ENCODE data around the gene CACNA1A.
"Not testable (repeated sequence)": the region's sequence is repeated elsewhere in the genome, so short reads cannot be mapped to it uniquely, and the experiment has no call there.

CACNA1A gene

DNA sequence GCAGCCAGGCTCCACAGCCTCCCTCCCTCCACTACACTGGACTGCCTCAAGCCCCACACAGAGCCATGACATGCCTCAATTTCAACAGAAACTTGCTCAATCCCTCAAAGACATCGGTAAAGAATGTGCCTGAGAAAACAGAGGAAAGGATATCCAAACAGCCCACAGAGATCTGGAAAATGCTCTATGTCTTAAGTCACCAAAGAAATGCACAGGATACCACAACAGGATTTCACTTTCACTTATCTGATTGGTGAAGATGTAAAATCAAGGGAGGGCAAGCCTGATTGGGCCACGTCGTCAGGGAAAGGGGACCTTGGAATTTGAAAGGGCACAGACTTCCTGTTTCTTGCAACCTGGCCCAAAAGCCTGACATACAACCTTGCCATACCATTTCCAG is 14.2 kb downstream of the CACNA1A start:
- DNase-seq, result no peak

DNA sequence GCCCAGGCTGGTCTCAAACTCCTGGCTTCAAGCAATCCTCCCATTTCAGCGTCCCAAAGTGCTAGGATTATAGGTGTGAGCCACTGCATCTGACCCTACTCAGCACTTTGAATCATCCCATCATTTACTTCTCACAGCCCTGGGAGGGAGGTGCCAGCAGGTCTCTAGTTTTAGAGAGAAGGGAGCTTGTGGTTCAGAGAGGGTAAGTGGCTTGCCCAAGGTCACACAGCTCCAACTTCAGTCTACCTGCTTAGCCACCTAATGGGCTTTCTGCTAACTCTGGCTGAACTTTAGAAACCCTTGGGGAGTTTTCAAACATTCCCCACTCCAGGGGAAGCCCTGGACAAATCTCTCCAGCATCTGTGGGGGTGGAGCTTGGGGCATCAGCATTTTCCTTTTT is 18.3 kb downstream of the CACNA1A start:
- no peak for DNase-seq

DNA sequence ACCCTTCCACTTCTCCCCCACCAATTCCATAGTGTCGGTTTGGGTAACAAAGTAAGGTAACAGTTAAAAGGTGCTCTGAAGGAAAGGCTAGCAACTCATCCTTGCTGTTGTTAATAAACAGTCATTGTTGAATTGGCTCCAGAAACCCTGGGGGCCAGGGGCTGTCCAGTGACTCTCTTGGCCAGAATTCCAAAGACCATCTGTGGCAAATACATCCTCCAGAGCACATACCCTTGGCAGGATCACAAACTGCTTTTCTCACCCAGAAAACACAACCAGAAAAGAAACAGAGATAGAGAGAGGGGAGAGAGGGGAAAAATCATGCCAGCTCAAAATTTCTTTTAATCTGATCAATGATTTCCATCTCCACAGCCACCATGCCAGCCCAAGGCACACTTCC is 22.1 kb downstream of the CACNA1A start:
- no peak for DNase-seq

DNA sequence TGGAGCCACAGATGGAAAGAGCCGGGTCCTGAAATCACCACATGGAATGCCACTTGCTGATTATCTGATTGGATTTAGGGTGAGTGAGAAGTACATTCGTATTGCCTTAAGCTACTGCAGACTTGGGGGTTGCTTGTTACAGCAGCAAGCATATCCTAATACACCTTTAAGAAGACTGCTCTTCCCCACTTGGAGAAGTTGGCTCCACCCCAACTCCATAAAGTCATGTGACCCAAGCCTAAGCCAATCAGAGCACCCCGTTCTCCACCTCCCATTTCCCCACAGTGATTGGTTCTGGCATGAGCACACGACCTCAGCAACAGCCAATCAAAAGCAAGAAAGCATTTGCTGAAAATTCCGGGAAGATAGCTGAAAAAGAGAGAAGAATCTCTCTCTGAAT is 23.1 kb downstream of the CACNA1A start:
- DNase-seq, result no peak

DNA sequence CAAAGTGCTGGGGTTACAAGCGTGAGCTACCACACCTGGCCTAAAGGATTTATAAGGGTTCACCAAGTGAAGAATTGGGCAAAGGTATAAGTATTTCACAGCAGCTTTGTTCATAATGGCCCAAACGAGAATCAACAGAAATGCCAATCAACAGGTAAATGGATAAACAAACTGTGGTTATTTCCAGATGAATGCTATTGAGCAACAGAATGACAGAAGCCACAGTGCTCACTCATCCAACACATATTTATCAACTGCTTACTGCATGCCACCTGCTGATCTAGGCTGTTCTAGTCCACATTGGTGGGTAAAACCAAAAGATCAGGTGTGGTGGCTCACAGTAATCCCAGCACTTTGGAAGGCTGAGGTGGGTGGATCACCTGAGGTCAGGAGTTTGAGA is 27.7 kb downstream of the CACNA1A start:
- DNase-seq, result no peak

DNA sequence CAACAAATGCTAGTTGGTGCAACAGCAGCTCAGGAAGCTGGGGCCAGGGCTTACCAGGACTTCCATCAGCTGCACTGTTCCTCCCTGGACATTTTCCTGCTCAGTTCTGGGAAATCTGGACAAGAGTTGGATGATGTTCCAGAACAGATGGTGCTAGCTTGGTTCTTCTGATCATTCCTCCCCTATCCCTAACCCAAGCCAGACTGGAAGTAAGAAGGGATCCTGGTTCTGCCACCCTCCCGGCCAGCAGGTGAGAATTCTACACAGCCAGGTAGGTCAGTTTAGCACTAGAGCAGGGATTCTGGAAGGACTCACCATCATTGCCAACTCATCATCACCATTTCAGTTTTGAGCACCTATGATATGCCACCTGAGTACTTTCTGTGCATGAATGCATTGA is 30.2 kb downstream of the CACNA1A start:
- DNase-seq, result no peak

DNA sequence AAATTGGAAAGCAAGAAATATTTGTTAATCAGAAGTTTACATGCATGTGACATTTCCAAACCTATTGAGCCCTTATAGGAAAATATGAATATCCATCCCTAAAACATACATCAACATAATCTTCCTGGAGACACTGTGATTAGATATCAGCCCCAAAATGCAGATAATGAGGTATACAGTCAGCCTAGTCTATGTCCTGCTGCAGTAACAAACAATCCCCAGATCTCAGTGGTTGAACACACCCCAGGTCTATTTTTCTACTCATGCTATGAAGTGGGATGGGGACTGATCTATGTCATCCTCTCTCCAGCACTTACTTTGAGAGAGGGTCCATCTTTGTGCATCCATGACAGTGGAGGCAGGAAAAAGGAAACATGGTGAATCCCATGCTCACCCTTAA is 31.2 kb downstream of the CACNA1A start:
- DNase-seq, result no peak

DNA sequence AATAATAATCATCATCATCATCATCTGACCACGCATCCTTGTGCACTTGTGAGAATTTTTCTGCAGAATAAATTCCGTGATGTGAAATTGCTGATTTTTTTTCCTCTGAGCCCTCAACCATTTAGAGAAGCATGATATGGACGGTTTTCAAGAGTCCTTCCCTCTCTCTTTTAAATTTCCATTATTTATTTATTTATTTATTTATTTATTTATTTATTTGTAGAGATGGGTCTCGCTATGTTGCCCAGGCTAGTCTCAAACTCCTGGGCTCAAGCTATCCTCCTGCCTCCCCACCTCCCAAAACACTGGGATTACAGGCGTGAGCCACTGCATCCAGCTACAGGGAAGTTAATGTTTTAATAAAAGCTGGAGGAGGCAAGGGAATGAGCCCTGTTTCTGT is 39.6 kb downstream of the CACNA1A start:
- DNase-seq, result no peak

DNA sequence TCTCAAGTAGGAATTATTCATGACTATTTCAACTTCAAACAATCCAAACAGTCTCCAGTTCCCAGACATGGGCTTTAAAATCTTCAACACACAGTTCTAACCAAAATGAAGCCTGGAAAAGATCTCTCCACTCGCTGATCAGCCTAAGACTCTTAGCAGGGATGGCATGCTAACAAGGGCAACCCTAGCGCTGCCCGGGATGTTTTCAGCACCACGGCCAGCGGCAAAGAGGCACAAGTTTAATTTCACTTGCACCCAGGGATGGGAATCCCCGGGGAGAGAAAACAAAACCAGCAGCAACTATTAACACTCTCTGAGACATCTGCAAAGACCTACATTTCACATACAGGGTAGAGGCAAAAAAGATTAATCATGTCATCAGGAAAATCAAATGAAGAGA is 43.0 kb downstream of the CACNA1A start:
- no peak for DNase-seq

DNA sequence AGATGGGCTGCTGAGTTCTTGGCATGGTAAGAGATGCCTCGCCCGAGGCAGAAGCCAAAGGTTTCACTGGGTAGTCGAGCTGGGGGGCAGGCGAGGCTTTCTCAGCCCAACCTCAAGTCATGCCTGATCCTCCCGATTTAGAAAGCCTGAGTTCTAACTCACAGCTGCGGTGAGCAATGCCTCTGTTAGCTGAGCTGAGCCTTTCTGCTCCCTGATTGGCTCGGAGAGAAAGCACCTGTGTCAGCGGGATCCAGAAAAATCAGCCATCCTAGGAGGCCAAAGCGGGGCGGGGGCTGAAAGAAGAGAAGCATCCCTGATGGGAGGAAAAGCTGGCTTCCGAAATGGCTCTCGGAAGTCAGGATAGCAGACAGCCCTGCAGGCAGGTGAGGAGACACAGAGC is 44.7 kb downstream of the CACNA1A start:
- DNase-seq, result no peak

DNA sequence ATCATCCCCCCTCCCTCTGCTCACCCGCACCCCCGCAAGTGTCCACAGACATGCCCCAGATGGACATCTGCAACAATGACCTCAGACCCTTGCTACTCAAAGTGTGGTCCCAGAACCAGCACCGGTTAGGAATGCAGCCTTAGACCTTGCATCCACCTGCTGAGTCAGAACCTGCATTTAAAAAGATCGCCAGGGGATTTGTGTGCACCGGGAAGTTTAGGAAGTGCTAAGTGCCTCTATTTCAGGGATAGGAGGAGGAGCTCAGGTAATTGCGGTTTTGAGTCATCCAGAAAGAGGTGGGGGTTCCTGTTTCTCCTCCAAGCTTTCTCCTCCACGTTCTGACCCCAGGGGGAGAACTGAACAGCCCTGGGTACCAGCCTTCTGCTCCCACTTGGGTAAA is 46.2 kb downstream of the CACNA1A start:
- no peak for DNase-seq

DNA sequence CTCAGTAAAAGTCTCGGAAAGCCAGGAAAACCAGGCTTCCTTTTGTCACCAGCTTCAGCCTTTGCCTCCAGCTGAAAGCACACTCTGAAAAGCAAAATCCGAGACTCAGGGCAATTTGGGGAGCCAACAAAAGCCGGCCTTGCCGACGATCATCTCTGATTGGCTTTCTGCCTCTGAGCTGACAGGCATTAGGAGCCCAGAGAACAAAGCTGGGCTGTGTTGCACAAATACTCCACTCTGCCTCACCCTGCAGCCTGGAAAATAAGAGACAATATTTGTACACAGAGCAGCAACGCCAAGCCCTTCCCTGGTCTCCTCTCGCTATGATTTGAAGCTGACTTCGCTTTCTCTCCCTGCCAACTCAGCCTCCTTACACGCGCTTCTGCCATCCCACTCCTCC is 46.9 kb downstream of the CACNA1A start:
- DNase-seq, result no peak

DNA sequence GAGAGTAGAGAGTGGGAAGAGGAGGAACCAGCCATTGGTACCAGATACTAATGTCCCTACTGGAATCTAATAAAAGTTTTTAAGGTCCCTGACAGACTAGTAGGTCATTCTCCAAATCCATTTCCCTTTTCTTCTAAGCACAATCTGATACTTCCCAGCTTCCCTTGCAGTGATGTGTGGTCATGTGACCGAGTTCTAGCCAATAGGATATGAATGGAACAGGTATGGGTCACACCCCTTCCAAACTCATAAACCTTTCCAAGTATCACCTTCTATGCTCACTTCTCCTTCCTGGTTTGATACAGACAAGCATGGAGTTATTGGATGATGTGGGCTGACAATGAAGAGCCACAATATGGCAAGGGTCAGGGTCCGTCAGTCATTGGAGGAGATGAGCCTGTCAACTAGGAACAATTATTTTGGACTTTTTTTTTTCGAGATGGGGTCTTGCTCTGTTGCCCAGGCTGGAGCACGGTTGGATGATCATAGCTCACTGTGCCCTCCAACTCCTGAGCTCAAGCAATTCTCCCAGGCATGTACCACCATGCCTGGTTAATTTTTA is 54.8 kb downstream of the CACNA1A start:
- no peak for DNase-seq

DNA sequence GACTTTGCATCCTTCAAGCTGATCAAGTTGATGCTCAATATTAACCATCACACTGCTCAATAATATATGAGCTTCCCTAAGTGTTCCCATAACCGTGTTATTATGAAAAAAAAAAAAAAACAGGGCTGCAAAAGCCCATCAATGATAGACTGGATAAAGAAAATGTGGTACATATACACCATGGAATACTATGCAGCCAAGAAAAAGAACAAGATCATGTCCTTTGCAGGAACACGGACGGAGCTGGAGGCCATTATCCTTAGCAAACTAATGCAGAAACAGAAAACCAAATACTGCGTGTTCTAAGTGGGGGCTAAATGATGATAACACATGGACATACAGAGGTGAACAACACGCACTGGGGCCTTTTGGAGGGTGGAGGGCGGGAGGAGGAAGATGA is 58.3 kb downstream of the CACNA1A start:
- DNase-seq, result no peak

DNA sequence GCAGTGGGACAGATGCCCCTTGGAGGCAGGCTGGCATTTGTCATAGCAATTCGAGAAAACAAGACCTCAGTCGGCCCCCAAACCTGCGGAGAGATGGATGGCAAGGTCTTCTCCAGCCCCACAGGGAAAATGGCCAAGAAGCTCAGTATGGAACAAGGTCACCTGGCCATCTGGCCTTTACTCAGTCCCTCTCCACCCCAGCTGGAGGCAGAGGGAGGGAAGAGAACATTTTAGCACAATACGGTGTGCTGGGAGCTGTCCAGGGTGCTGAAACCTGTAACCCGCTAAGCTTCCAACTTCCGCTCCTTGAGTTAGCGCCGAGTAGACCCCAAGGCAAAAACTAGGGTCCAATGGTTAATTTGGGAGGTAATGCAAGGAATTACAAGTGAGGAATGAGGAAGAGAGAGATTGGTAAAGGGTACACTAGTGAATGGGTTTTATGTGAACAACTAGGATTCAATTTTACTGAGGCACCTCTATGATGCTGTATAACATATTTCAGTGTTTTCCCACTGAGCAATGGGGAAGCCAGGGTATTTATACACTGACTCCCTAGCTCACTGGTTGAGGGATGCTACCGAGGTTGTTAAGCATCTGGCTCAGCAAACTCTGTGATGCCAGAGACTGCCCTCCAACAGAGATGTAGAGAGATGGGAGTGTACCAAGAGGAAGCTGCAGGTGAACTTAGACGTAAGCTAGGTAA is 64.3 kb downstream of the CACNA1A start:
- peak; percentile 6 for DNase-seq

DNA sequence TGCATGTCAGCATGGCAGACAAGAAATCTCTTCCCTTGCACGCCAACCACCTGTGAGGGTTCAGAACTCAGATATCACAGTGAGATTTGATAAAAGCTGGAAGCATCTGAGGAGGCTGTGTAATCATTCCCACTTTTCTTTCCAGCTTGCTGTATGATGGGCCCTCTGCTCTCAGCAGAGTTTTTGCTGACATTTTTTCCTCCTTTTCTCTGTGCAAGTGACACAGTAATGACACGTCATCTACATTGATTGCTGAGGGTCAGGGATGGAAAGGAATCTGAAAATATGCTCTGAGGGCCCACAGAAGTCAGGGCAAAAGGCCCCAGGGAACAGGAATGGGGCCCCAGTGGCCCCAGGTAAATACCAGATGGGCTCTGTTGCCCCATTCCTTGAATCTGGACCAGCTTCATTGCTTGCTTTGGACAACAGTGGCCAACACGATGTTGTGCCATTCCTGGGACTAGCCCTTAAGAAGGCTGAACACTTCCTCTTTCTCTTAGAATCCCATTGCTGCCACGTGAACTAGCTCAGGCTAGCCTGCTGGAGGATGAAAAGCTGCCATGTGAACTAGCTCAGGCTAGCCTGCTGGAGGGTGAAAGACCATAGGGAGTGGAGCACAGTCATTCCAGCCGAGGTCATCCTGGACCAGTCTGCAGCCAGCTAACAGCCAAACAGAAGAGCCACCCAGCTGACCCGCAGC is 68.2 kb downstream of the CACNA1A start:
- DNase-seq, result no peak

DNA sequence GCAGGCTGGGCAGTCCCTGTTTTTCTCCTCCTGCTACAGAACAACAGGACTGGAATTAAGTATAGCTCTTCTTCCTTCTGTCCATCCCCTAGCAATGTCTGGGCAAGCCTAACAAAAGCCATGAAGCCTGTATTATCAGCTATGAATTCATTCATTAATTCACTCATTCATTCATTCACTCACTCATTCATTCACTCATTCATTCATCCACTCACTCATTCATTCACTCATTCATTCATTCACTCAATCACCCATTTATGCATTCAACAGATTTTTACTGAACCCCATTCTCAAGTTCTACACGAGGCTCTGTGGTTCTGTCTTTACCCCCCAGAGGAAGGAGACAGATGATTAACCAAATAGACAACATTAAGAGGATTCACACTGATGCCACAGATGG is 69.9 kb downstream of the CACNA1A start:
- DNase-seq, result no peak

DNA sequence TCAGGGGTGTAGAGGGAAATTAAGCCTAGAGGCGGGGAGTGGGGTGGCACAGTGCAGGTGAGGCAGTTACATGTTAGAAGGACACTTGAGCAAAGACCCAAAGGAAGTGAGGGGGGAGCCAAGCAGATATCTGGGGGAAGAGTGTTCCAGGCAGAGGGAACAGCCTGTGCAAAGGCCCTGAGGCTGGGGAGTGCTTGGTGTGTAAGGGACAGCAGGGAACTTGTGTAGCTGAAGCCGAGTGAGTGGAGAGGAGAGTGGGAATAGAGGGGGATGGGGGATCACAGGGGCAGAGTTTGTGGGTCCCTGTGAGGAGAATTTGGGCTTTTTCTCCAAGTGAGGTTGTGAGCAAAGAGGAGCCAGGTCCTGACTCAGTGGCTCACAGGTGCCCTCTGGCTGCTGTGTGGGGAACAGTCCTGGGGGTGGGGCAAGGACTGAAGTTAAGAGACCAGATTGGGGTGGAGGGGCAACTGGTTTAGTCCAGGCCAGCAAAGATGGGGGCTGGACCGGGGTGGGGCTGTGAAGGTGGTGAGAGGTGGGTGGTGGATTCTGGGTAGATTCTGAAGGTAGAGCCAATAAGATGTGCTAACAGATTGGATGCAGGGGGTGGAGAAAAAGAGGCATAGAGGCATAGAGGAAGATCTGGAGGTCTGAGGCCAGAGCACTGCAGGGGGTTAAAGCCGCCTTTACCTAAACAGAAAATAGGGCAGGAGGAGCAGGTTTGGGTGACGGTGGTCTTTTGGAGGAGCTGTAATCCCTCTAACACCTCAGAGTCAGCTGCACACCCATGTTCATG is 75.3 kb downstream of the CACNA1A start:
- peak; percentile 50 for DNase-seq

DNA sequence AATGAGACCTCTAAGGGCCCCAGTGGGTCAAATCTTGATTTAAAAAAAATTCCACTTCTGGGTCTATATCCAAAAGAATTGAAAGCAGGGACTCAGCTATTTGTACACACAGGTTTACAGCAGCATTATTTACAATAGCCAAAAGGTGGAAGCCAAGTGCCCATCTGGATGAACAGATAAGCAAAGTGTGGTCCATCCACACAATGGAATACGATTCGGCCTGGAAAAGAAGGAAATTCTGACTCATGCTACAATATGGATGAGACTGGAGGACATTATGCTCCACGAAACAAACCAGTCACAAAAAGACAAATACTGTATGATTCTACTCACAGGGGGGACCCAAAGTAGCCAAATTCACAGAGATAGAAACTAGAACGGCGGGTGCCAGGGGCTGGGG is 76.7 kb downstream of the CACNA1A start:
- DNase-seq, result no peak

DNA sequence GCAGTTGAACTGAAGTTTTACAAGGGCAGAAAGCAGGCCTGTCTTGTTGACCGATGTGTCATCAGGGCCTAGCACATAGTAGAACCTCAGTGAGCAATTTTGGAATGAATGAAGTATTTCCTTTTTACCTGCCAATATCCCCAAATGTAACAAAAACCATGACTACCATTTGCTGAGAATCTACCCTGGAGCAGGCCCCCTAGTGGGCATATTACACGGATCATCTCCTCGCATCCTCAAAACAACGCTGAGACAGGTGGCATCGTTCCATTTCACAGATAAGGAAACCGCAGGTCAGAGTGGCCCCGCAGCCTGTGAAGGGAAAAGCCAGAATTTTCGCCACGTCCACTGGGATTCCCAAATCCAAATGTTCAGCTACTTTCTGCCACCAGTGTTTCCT is 77.9 kb downstream of the CACNA1A start:
- peak; percentile 3 for DNase-seq

DNA sequence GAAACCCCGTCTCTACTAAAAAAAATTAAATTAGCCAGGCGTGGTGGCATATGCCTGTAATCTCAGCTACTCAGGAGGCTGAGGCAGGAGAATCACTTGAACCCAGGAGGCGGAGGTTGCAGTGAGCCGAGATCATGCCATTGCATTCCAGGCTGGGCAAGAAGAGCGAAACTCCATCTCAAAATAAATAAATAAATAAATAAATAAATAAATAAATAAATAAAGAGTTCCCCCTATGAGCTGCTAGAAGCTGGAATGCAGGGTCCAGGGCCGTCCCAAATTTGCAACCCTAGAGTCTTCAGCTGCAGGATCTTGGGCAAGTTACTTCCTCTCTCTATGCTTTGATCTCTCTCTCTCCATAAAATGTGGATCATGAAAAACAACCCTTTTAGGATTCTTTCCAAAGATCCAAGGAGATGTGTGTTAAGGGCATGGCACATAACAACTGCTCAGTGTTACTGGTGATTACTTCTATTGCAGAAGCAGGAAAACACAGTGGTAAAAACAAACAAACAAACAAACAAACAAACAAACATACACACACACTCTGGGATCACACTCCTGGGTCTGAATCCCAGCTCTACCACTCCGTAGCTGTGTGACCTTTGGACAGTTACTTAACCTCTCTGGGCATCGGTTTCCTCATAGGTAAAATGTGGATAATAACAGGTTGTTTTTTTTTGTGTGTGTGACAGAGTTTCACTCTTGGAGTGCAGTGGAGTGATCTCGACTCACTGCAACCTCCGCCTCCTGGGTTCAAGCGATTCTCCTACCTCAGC is 78.8 kb downstream of the CACNA1A start:
- DNase-seq, result no peak

DNA sequence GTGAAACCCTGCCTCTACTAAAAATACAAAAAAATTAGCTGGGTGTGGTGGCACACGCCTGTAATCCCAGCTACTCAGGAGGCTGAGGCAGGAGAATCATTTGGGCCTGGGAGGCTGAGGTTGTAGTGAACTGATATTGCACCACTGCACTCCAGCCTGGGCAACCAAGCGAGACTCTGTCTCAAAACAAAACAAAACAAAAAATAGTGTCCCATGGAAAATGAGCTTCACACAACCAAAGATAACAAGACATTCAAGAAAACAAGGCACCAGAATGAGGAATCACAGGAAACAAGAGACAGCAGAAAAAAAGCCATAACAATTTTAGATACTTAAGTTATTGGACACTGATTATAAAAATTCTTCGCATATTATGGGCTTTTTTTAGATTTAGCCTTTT is 80.4 kb downstream of the CACNA1A start:
- not testable (repeated sequence) for DNase-seq

DNA sequence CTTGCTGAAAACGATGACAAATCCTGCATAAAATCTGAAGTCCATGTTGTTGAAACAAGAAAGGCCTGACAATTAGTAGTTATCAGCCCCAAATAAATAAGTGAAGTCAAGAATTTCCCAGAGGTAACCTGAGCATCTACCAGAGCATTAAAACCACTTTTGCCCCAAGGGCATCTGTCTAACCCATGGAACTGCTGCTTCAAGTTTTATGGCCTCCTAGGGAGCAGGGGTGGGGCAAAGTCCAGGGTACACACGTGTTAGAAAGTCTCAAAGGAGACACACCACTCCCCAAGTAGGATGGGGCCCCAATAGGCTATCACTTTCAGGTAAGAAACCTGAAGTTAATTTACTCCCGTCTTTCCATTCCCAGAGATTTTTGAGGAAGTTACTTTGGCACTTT is 81.1 kb downstream of the CACNA1A start:
- DNase-seq, result no peak
